Activated naive CD8-positive, alpha-beta T cell treated with anti-CD3 and anti-CD28 coated beads, Interleukin-2, amount 50 U/mL, for 24 hours (primary cell): ENCODE data around the gene MYO1H.

ENCODE experiments used
- ATAC-seq: fragments of 150-1000 bp; cut with Tn5 transposase; one replicate; pipeline ENCODE4 v1.10.0; 2021
- DNase-seq: peaks from one replicate; pipeline ENCODE4 v3.0.0; 2021
- H3K27ac Mint-ChIP-seq: one replicate; pipeline ENCODE4 v1.8.0; 2021; ENCODE audit warnings: mild to moderate bottlenecking, mixed read lengths
- H3K27me3 Mint-ChIP-seq: one replicate; pipeline ENCODE4 v1.8.0; 2021; ENCODE audit warnings: mixed read lengths
- H3K36me3 Mint-ChIP-seq: one replicate; pipeline ENCODE4 v1.8.0; 2021; ENCODE audit warnings: low read depth, mixed read lengths
- H3K4me1 Mint-ChIP-seq: one replicate; pipeline ENCODE4 v1.8.0; 2021; ENCODE audit warnings: mixed read lengths
- H3K4me3 Mint-ChIP-seq: one replicate; pipeline ENCODE4 v1.8.0; 2021; ENCODE audit warnings: mild to moderate bottlenecking, moderate library complexity, mixed read lengths
- H3K9me3 Mint-ChIP-seq: one replicate; pipeline ENCODE4 v1.8.0; 2021; ENCODE audit warnings: mixed read lengths

MYO1H gene

GRCh38 chr12:109330282-109331230 is 17.1 kb upstream of the MYO1H start:
- no peaks in the 10 kb centered on the region for H3K9me3 Mint-ChIP-seq
- H3K27ac Mint-ChIP-seq, result no peak overlapping the region
- H3K36me3 Mint-ChIP-seq, result no peaks in the 10 kb centered on the region
- peaks cover 6% of the 10 kb centered on the region for H3K27me3 Mint-ChIP-seq
- DNase-seq (no peak), ATAC-seq (no peak)
- H3K4me1 Mint-ChIP-seq, result no peaks in the 10 kb centered on the region
- no peak overlapping the region for H3K4me3 Mint-ChIP-seq

DNA sequence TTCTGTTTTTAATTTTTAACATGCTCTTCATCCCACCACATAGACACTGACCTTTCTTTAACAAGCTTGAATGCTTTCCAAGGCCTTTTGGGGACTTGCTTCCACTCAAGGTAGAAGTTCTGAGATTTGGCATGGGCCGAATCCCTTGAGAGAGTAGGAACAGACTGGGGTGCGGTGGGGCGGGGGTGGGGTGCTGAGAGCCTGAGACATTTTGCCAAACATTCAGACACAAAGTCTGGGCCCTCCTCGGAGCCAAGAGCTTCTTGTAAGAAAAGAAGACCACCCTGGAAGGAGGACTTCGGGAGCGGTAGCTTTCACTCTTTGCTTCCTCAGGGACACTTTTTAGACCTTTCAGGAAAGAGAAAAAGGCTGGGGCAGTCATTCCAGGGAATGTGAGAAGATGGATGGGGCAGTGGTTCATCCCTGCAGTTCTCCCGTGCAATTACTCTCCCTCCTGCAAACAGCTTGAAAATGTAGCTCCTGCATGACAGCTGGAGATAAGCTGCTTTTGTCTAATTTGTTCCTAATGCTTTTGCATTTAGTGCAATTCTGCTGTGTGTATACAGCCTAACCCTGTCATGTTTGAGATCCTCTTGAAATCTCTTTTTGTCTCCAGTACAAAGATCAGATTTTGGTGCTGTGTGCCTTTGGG is 16.3 kb upstream of the MYO1H start:
- H3K27me3 Mint-ChIP-seq, result peaks cover 8% of the 10 kb centered on the region
- H3K27ac Mint-ChIP-seq, result no peak overlapping the region
- ATAC-seq (no peak), DNase-seq (no peak)
- H3K4me1 Mint-ChIP-seq, result no peaks in the 10 kb centered on the region
- no peaks in the 10 kb centered on the region for H3K36me3 Mint-ChIP-seq
- no peak overlapping the region for H3K4me3 Mint-ChIP-seq
- no peaks in the 10 kb centered on the region for H3K9me3 Mint-ChIP-seq

- H3K4me1 Mint-ChIP-seq, result no peaks in the 10 kb centered on the region
- no peaks in the 10 kb centered on the region for H3K9me3 Mint-ChIP-seq
- no peak overlapping the region for H3K27ac Mint-ChIP-seq
- DNase-seq, result no peak
- peaks cover 7% of the 10 kb centered on the region for H3K27me3 Mint-ChIP-seq
- H3K4me3 Mint-ChIP-seq, result no peak overlapping the region
- ATAC-seq, result no peak
- no peaks in the 10 kb centered on the region for H3K36me3 Mint-ChIP-seq
Observed at GRCh38 chr12:109334887-109335286, 12.8 kb upstream of the MYO1H start.

GRCh38 chr12:109336593-109336992 is 11.1 kb upstream of the MYO1H start:
- Mint-ChIP-seq H3K27ac (no peak overlapping the region), H3K4me1 (no peaks in the 10 kb centered on the region), H3K36me3 (no peaks in the 10 kb centered on the region), H3K9me3 (no peaks in the 10 kb centered on the region), H3K4me3 (no peak overlapping the region), H3K27me3 (peaks cover 9% of the 10 kb centered on the region)
- no peak for DNase-seq
- ATAC-seq, result no peak

GRCh38 chr12:109343677-109344076 is 4.0 kb upstream of the MYO1H start:
- Mint-ChIP-seq H3K27ac (no peak overlapping the region), H3K4me3 (no peak overlapping the region), H3K4me1 (no peaks in the 10 kb centered on the region), H3K9me3 (no peaks in the 10 kb centered on the region), H3K27me3 (peaks cover 8% of the 10 kb centered on the region), H3K36me3 (no peaks in the 10 kb centered on the region)
- DNase-seq (no peak), ATAC-seq (no peak)

GRCh38 chr12:109345428-109345827 is 2.3 kb upstream of the MYO1H start:
- no peaks in the 10 kb centered on the region for H3K36me3 Mint-ChIP-seq
- H3K4me1 Mint-ChIP-seq, result no peaks in the 10 kb centered on the region
- no peaks in the 10 kb centered on the region for H3K9me3 Mint-ChIP-seq
- H3K27me3 Mint-ChIP-seq, result peaks cover 12% of the 10 kb centered on the region
- no peak overlapping the region for H3K4me3 Mint-ChIP-seq
- no peak overlapping the region for H3K27ac Mint-ChIP-seq
- DNase-seq (no peak), ATAC-seq (no peak)

- peak; percentile 6 for DNase-seq
- H3K9me3 Mint-ChIP-seq, result no peaks in the 10 kb centered on the region
- no peak for ATAC-seq
Observed at GRCh38 chr12:109346920-109347319, 780 bp upstream of the MYO1H start.

GRCh38 chr12:109352184-109352583 is 4.5 kb downstream of the MYO1H start:
- no peak for ATAC-seq
- no peaks in the 10 kb centered on the region for H3K9me3 Mint-ChIP-seq
- H3K36me3 Mint-ChIP-seq, result no peaks in the 10 kb centered on the region
- no peaks in the 10 kb centered on the region for H3K4me1 Mint-ChIP-seq
- no peak for DNase-seq
- H3K27me3 Mint-ChIP-seq, result peaks cover 20% of the 10 kb centered on the region
- no peak overlapping the region for H3K4me3 Mint-ChIP-seq
- no peak overlapping the region for H3K27ac Mint-ChIP-seq

More at GRCh38 chr12:109346920-109347319, 780 bp upstream of the MYO1H start:
- H3K4me3 Mint-ChIP-seq, result no peak overlapping the region
- H3K36me3 Mint-ChIP-seq, result no peaks in the 10 kb centered on the region
- H3K27ac Mint-ChIP-seq, result no peak overlapping the region
- peaks cover 14% of the 10 kb centered on the region for H3K27me3 Mint-ChIP-seq
- H3K4me1 Mint-ChIP-seq, result no peaks in the 10 kb centered on the region

DNA sequence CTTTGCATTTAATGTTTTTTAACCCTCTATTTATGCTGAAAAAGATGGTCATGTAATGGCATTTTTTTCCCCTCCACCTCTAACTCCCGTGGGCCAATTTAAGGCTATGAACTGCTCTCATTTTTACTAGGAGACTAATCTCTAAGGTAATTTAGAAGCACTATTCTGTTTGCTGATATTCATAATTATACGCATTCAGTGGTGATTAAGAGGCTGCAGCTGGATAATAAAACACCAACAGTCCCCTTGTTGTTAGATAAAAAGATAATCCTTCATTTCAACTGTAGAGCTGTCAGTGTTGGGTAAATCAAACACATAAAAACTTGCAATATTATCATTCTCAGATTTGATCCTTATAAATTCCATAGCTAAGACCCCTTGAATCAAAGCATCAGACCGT is 8.9 kb downstream of the MYO1H start:
- H3K9me3 Mint-ChIP-seq, result no peaks in the 10 kb centered on the region
- DNase-seq (no peak), ATAC-seq (no peak)
- no peak overlapping the region for H3K27ac Mint-ChIP-seq
- H3K4me1 Mint-ChIP-seq, result peaks cover 5% of the 10 kb centered on the region
- H3K4me3 Mint-ChIP-seq, result no peak overlapping the region
- no peaks in the 10 kb centered on the region for H3K36me3 Mint-ChIP-seq
- peaks cover 27% of the 10 kb centered on the region for H3K27me3 Mint-ChIP-seq

DNA sequence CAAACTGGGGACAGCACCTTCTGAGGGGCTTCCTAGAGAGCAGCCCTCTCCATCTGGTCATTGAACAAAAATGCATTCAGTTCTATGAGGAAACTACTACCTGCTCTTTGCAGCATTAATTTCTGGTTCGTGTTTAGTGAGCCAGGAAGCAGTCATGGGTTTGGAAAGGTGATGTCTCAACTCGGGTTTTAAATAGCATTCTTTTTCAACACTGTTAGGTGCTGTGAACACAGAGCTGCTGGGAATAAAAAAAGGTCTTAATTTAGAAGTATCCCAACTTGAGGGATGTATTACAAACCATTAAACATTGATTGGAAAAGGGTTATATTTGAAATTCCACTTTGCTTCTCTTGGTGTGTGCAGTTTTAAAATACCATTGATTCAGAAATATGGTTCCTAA is 9.3 kb downstream of the MYO1H start:
- H3K27me3 Mint-ChIP-seq, result peaks cover 24% of the 10 kb centered on the region
- DNase-seq, result no peak
- ATAC-seq, result no peak

DNA sequence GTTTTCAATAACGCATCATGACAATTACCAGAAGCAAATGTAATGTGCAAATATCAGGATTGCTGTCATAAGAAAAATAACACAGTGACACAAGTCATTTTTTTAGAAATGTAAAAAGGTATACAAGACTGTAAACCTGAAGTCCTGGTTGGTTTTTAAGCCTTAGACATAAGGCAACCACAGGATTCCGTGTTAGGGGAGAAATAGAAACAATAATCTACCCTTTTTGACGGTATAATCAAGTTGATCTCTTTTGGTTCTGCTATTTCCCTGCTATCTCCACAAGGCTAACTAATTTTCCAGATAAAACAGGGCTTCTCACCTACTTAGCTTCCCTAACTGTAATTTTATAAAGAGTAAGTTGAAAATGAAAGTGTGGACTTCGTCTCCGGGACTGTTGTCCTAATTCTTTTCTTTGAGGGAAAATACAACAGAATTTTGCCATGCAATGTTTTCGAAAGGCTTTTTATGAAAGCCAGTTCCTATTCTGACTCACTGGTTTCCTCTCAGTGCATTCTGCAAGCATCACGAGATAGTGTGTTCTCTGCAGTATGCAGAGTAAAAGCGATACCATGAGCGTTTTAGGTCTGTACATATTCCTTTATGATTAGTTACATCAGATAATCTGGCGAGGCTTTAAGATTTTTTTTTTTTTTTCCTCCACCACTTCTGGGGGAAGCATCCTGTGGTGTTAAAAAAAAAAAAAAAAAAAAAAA is 10.6 kb downstream of the MYO1H start:
- H3K27ac Mint-ChIP-seq, result no peak overlapping the region
- H3K4me3 Mint-ChIP-seq, result peak overlapping the region; percentile 37
- DNase-seq, result no peak
- peaks cover 5% of the 10 kb centered on the region for H3K4me1 Mint-ChIP-seq
- peaks cover 17% of the 10 kb centered on the region for H3K27me3 Mint-ChIP-seq
- peak; percentile 96 for ATAC-seq
- no peaks in the 10 kb centered on the region for H3K36me3 Mint-ChIP-seq
- no peaks in the 10 kb centered on the region for H3K9me3 Mint-ChIP-seq

More for the DNA sequence above, 9.3 kb downstream of the MYO1H start:
- H3K36me3 Mint-ChIP-seq, result no peaks in the 10 kb centered on the region
- no peaks in the 10 kb centered on the region for H3K9me3 Mint-ChIP-seq
- no peak overlapping the region for H3K27ac Mint-ChIP-seq
- no peak overlapping the region for H3K4me3 Mint-ChIP-seq
- peaks cover 5% of the 10 kb centered on the region for H3K4me1 Mint-ChIP-seq

DNA sequence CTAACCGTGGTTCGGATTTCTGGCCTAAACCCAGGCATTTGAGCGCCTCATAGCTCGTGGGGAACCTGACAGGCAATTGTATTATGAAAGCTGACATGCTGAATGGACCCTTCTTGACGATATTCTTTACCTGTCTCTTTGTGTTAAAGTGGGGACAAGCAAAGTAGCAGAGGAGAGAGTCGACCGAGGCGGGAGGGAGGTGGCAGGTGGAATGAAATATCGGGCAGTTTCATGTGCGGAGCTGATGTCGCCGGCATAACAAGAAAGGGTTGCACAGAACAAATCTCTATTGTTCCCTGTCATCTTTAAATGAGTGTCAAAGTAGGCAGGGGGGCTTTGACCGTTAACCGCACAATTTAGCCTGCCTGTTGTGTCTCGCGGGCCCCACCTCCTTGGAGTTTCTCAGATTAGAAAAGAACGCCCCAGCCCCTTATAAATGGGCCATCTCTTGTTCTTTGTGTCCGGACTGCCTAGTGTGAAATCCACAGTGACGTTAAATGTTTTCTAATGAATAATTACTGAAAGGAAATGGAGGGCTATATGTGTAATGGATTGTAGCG is 11.5 kb downstream of the MYO1H start:
- Mint-ChIP-seq H3K27ac (no peak overlapping the region), H3K27me3 (peaks cover 15% of the 10 kb centered on the region), H3K4me1 (peaks cover 5% of the 10 kb centered on the region), H3K9me3 (no peaks in the 10 kb centered on the region), H3K4me3 (no peak overlapping the region), H3K36me3 (no peaks in the 10 kb centered on the region)
- ATAC-seq (no peak), DNase-seq (no peak)

- Mint-ChIP-seq H3K36me3 (no peaks in the 10 kb centered on the region), H3K4me1 (no peaks in the 10 kb centered on the region), H3K9me3 (no peaks in the 10 kb centered on the region), H3K4me3 (no peak overlapping the region), H3K27ac (no peak overlapping the region), H3K27me3 (peaks cover 26% of the 10 kb centered on the region)
- no peak for DNase-seq
- ATAC-seq, result no peak
Observed at GRCh38 chr12:109369831-109370230, 22.1 kb downstream of the MYO1H start.

DNA sequence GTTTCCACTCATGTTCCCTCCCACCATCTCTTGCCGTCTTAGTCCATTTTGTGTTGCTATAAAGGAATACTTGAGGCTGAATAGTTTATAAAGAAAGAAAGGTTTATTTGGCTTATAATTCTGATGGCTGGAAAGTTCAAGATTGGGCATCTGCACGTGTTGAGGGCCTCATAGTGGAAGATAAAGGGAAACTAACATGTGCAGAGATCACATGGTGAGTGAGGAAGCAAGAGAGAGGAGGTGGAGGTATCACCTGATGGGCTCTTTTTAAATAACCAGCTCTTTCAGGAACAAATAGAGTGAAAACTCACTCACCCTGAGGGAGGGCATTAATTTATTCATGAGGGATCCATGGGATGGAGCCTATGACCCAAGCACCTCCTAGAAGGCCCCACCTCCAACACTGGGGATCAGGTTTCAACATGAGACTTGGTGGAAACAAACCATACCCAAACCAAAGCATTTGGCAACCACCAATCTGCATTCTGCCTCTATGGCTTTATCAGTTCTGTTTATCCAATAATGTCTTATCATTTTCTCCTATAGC is 29.5 kb downstream of the MYO1H start:
- DNase-seq, result no peak
- Mint-ChIP-seq H3K4me3 (no peak overlapping the region), H3K36me3 (no peaks in the 10 kb centered on the region), H3K27ac (no peak overlapping the region), H3K9me3 (no peaks in the 10 kb centered on the region), H3K27me3 (peaks cover 30% of the 10 kb centered on the region), H3K4me1 (no peaks in the 10 kb centered on the region)
- no peak for ATAC-seq
